ENCODE data around the gene SEMA5A.

SEMA5A gene

GRCh38 chr5:9466697-9467096, 79.2 kb downstream of the SEMA5A start (continued):
- TF ChIP-seq ZBTB10 (tag by site-specific recombination; IDR thresholded peaks at IDR 0.05) (no peak), ZNF626 (tag by site-specific recombination; IDR thresholded peaks at IDR 0.05) (no peak), ZFP69B (tag by site-specific recombination; IDR thresholded peaks at IDR 0.05) (no peak), ZFP37 (tag by site-specific recombination; IDR thresholded peaks at IDR 0.05) (no peak), ZNF621 (tag by site-specific recombination; IDR thresholded peaks at IDR 0.05) (no peak)

GRCh38 chr5:9464478-9464877, 81.4 kb downstream of the SEMA5A start:
- Histone ChIP-seq H3K27ac (ENCODE audit: extremely low read depth, low read depth, low read length) (no peak overlapping the region), H3K4me3 (ENCODE audit: low read depth, low read length) (no peak overlapping the region), H3K9me3 (ENCODE audit: control insufficient read depth, insufficient read depth, low read depth, low read length) (no peaks in the 10 kb centered on the region), H3K36me3 (ENCODE audit: control insufficient read depth in 2 of 2, insufficient read depth in 1 of 2, low read length in 2 of 2) (no peaks in the 10 kb centered on the region), H3K4me1 (ENCODE audit: control insufficient read depth, insufficient read depth, low read length) (peaks cover 9% of the 10 kb centered on the region)
- no peak for TF ChIP-seq HOXC10 (CRISPR knock-in tag; IDR thresholded peaks at IDR 0.05)
- TF ChIP-seq PRDM10 (tag by site-specific recombination; IDR thresholded peaks at IDR 0.05), result no peak
- ChIA-PET POLR2A (no interaction called here), CTCF (no interaction called here)

GRCh38 chr5:9462109-9462508, 83.8 kb downstream of the SEMA5A start:
- TF ChIP-seq GLI4 (tag by site-specific recombination; IDR thresholded peaks at IDR 0.05) (no peak), TSHZ1 (tag by site-specific recombination; IDR thresholded peaks at IDR 0.05; ENCODE audit: borderline replicate concordance) (no peak), ZNF792 (tag by site-specific recombination; IDR thresholded peaks at IDR 0.05) (no peak), ZBTB6 (tag by site-specific recombination; IDR thresholded peaks at IDR 0.05) (no peak), ZNF157 (tag by site-specific recombination; IDR thresholded peaks at IDR 0.05) (no peak), SCRT2 (tag by site-specific recombination; IDR thresholded peaks at IDR 0.05) (no peak), BCL11A (tag by site-specific recombination; IDR thresholded peaks at IDR 0.05; ENCODE audit: low read depth) (no peak)
- no peaks in the 10 kb centered on the region for H3K36me3 ChIP-seq (ENCODE audit: control insufficient read depth in 2 of 2, insufficient read depth in 1 of 2, low read length in 2 of 2)
- CTCF ChIA-PET, result no interaction called here
- POLR2A ChIA-PET, result no interaction called here
- H3K9me3 ChIP-seq (ENCODE audit: control insufficient read depth, insufficient read depth, low read depth, low read length), result peaks cover 2% of the 10 kb centered on the region; the same call in 1 of the 2 replicates
- H3K4me3 ChIP-seq (ENCODE audit: low read depth, low read length), result no peak overlapping the region
- H3K4me1 ChIP-seq (ENCODE audit: control insufficient read depth, insufficient read depth, low read length), result peaks cover 5% of the 10 kb centered on the region; the same call in 1 of the 2 replicates
- H3K27ac ChIP-seq (ENCODE audit: extremely low read depth, low read depth, low read length), result no peak overlapping the region
